Fibroblast of lung (primary cell): ENCODE data around the gene DHRS11. TPM values are rescaled to one million over a fixed set of nuclear protein-coding genes. Genes with fewer than 3 reads are reported as not detected.

Source experiments
- DNase-seq, 2 donors: peaks; one replicate each; pipeline versions ENCODE4 v3.0.0 to v3.0.0-alpha.2; 2010; ENCODE audit warnings: low read depth in 2 of 2
- H2AFZ ChIP-seq: 2 replicates; pipeline ENCODE4 v1.5.1; 2012; ENCODE audit warnings: low read length, control low read depth, inconsistent platforms
- H3K27ac ChIP-seq: 2 replicates; pipeline ENCODE4 v1.5.1; 2011; ENCODE audit warnings: low read length, control low read depth; ENCODE audit not compliant: insufficient read depth
- H3K27me3 ChIP-seq: 2 replicates; pipeline ENCODE4 v1.5.1; 2011; ENCODE audit warnings: mild to moderate bottlenecking, low read length; ENCODE audit not compliant: control insufficient read depth, insufficient read depth
- H3K36me3 ChIP-seq: 2 replicates; pipeline ENCODE4 v1.5.1; 2011; ENCODE audit warnings: low read length; ENCODE audit not compliant: control insufficient read depth, insufficient read depth
- H3K4me1 ChIP-seq: 2 replicates; pipeline ENCODE4 v1.5.1; 2011; ENCODE audit warnings: low read length; ENCODE audit not compliant: control insufficient read depth, insufficient read depth; ENCODE audit errors: extremely low read depth
- H3K4me2 ChIP-seq: 2 replicates; pipeline ENCODE4 v1.5.1; 2011; ENCODE audit warnings: low read length, control low read depth; ENCODE audit not compliant: insufficient read depth; ENCODE audit errors: extremely low read depth
- H3K4me3 ChIP-seq, 4 experiments: fragments of 200-600 bp in 1 of 4; sonication (generic) in 1 of 4; replicated peaks in 1 of 4; 2 replicates each; pipeline ENCODE4 v1.5.1; 2011 to 2016; ENCODE audit warnings: low read length in 4 of 4, low read depth in 3 of 4, mild to moderate bottlenecking in 3 of 4, control low read depth in 2 of 4, inconsistent platforms in 1 of 4, mixed read lengths in 1 of 4; ENCODE audit not compliant: insufficient read depth in 1 of 4; ENCODE audit errors: control extremely low read depth in 1 of 4
- H3K79me2 ChIP-seq: 2 replicates; pipeline ENCODE4 v1.5.1; 2012; ENCODE audit warnings: mild to moderate bottlenecking, low read length, inconsistent platforms; ENCODE audit not compliant: control insufficient read depth, insufficient read depth
- H3K9ac ChIP-seq: 2 replicates; pipeline ENCODE4 v1.5.1; 2011; ENCODE audit warnings: mild to moderate bottlenecking, low read length, control low read depth; ENCODE audit not compliant: insufficient read depth
- H3K9me3 ChIP-seq: 2 replicates; pipeline ENCODE4 v1.5.1; 2012; ENCODE audit warnings: low read depth, low read length; ENCODE audit not compliant: control insufficient read depth, insufficient read depth
- H4K20me1 ChIP-seq: 2 replicates; pipeline ENCODE4 v1.5.1; 2011; ENCODE audit warnings: low read length; ENCODE audit not compliant: control insufficient read depth, insufficient read depth; ENCODE audit errors: extremely low read depth
- CTCF ChIP-seq, 2 donors: IDR thresholded peaks in 1 of 2; conservative IDR thresholded peaks in 1 of 2; 1 replicate in 1 of 2; 2 replicates in 1 of 2; pipeline ENCODE4 v1.5.1; 2011 to 2012; ENCODE audit warnings: low read length in 2 of 2, control low read depth in 1 of 2, inconsistent platforms in 1 of 2, low read depth in 1 of 2, mild to moderate bottlenecking in 1 of 2
- EZH2 ChIP-seq: IDR thresholded peaks from 2 replicates; pipeline ENCODE4 v1.5.1; 2012; ENCODE audit warnings: low read length, control low read depth, mild to moderate bottlenecking; ENCODE audit errors: missing control alignments
- polyA plus RNA-seq, 2 donors: library from polyadenylated mRNA; depleted of rRNA in 1 of 2; stranded (reverse) in 1 of 2; unstranded in 1 of 2; fragments of >200 nt; gene quantifications; 2 replicates each; pipeline ENCODE4 v1.2.1, GENCODE V29; 2011 to 2012; ENCODE audit warnings: missing spikeins in 1 of 2
- total RNA-seq: library from RNA; depleted of rRNA; stranded (reverse); fragments of >200 nt; gene quantifications from 2 replicates; pipeline ENCODE4 v1.2.1, GENCODE V29; 2014

DHRS11 gene
- total and polyA plus RNA-seq, 2 donors (not counting 1 experiment from before 2014, with no cell fraction given): 4.6 to 5.9 TPM

GRCh38 chr17:36616061-36617029 is 24.7 kb downstream of the DHRS11 start:
- Histone ChIP-seq H3K4me2 (no peak overlapping the region), H2AFZ (no peak overlapping the region), H3K36me3 (no peaks in the 10 kb centered on the region), H3K4me3 (no peak overlapping the region), H4K20me1 (no peaks in the 10 kb centered on the region), H3K9me3 (no peaks in the 10 kb centered on the region), H3K9ac (no peak overlapping the region), H3K79me2 (no peaks in the 10 kb centered on the region), H3K27me3 (no peaks in the 10 kb centered on the region), H3K27ac (no peak overlapping the region), H3K4me1 (no peaks in the 10 kb centered on the region)
- DNase-seq: no peak
- no peak for TF ChIP-seq EZH2
- TF ChIP-seq CTCF (conservative IDR thresholded peaks at IDR 0.05 in 1 of 2, IDR thresholded peaks at IDR 0.05 in 1 of 2; ENCODE audit: low read depth in 1 of 2, low read length in 2 of 2): no peak

DNA sequence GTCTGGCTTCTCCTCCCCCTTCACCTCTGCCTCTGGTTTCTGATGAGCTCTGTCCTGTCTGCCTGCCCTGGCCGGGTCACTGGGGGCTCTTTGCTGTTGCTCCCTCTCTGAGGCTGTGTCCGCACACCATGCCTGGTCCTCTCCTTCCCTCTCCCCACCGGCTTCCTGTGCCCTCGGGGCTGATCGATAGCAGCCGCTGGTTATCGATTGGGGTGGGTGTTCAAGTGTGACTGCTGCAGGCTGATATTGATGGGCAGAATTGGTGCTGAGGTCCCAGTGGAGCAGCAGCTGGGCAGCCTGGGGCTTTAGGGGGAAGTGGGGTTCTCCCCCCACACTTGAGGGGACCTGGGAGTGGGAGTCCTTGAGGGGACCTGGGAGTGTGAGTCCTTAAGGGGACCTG is 26.1 kb downstream of the DHRS11 start:
- no peak overlapping the region for H2AFZ ChIP-seq
- H3K4me2 ChIP-seq: no peak overlapping the region
- DNase-seq: no peak
- H3K4me1 ChIP-seq: no peaks in the 10 kb centered on the region
- H3K27me3 ChIP-seq: no peaks in the 10 kb centered on the region
- H4K20me1 ChIP-seq: no peaks in the 10 kb centered on the region
- no peaks in the 10 kb centered on the region for H3K36me3 ChIP-seq
- no peak for TF ChIP-seq CTCF (conservative IDR thresholded peaks at IDR 0.05 in 1 of 2, IDR thresholded peaks at IDR 0.05 in 1 of 2; ENCODE audit: low read depth in 1 of 2, low read length in 2 of 2)
- TF ChIP-seq EZH2: no peak
- no peaks in the 10 kb centered on the region for H3K9me3 ChIP-seq
- no peak overlapping the region for H3K27ac ChIP-seq
- no peak overlapping the region for H3K9ac ChIP-seq
- H3K79me2 ChIP-seq: no peaks in the 10 kb centered on the region
- no peak overlapping the region for H3K4me3 ChIP-seq

DNA sequence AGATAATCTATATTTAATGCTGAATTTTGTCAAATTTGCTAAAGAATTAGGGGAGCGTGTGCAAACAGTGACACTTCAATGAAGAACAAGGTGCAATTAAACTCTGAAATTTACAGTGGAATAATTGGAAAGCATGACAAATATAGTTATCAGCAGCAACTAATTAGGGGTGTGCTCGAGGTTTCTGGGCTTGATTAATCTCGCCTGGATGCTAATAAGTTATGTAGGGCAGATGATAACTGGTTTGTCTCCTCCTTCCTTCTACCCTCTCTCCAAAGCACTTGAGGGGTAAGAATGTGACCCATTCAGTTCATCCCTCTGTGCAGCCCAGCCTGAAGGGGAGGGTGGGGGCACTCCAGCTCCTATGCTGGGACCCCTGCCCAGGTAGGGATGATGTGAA is 31.6 kb downstream of the DHRS11 start:
- no peak for TF ChIP-seq CTCF (conservative IDR thresholded peaks at IDR 0.05 in 1 of 2, IDR thresholded peaks at IDR 0.05 in 1 of 2; ENCODE audit: low read depth in 1 of 2, low read length in 2 of 2)
- no peak for TF ChIP-seq EZH2
- Histone ChIP-seq H3K4me2 (no peak overlapping the region), H3K4me3 (no peak overlapping the region), H3K9me3 (no peaks in the 10 kb centered on the region), H2AFZ (no peak overlapping the region), H3K4me1 (no peaks in the 10 kb centered on the region), H3K36me3 (no peaks in the 10 kb centered on the region), H4K20me1 (no peaks in the 10 kb centered on the region), H3K27me3 (peaks cover 2% of the 10 kb centered on the region), H3K27ac (no peak overlapping the region), H3K79me2 (no peaks in the 10 kb centered on the region), H3K9ac (no peak overlapping the region)
- no peak for DNase-seq
